ENCODE measurements around the gene SRP19. TPM values are rescaled to one million over a fixed set of nuclear protein-coding genes. Genes with fewer than 3 reads are reported as not detected.

SRP19 gene
- total RNA-seq, 1 donor from 2014 or later, result 73.5 TPM

GRCh38 chr5:112824197-112824596 lies 36.9 kb upstream of the SRP19 start:
- H3K9me3 Mint-ChIP-seq (ENCODE audit: unreplicated experiment), result no peaks in the 10 kb centered on the region
- no peaks in the 10 kb centered on the region for H3K27me3 ChIP-seq (ENCODE audit: insufficient read depth, low read length)
- no peak overlapping the region for H3K27ac Mint-ChIP-seq (ENCODE audit: unreplicated experiment)
- no peaks in the 10 kb centered on the region for H3K79me2 ChIP-seq (ENCODE audit: insufficient read depth, low read length)
- no peak for DNase-seq (ENCODE audit: low read depth)
- H3K4me3 ChIP-seq (ENCODE audit: insufficient read depth, low read depth, low read length), result no peak overlapping the region
- H3K36me3 ChIP-seq (ENCODE audit: insufficient read depth, low read length), result peaks cover 18% of the 10 kb centered on the region
- H2AFZ ChIP-seq (ENCODE audit: low read depth, low read length), result no peak overlapping the region
- H3K27ac ChIP-seq (ENCODE audit: low read depth, low read length), result no peak overlapping the region
- TF ChIP-seq CTCF (IDR thresholded peaks at IDR 0.05; ENCODE audit: insufficient read depth, low read depth, low read length) (no peak), EZH2 (IDR thresholded peaks at IDR 0.05; ENCODE audit: insufficient read depth, low read length) (no peak)
- no peak for FAIRE-seq
- H3K36me3 Mint-ChIP-seq (ENCODE audit: low read depth, unreplicated experiment), result peaks cover 4% of the 10 kb centered on the region
- H3K27me3 Mint-ChIP-seq (ENCODE audit: low read depth, unreplicated experiment), result no peaks in the 10 kb centered on the region
- no peaks in the 10 kb centered on the region for H4K20me1 ChIP-seq (ENCODE audit: insufficient read depth, low read length)
- H3K4me3 Mint-ChIP-seq (ENCODE audit: unreplicated experiment), result no peak overlapping the region
- H3K9me3 ChIP-seq (ENCODE audit: insufficient read depth, low read depth, low read length), result no peaks in the 10 kb centered on the region
- H3K9ac ChIP-seq (ENCODE audit: low read length), result no peak overlapping the region
- no peaks in the 10 kb centered on the region for H3K4me1 ChIP-seq (ENCODE audit: insufficient read depth, low read length)
- no peak overlapping the region for H3K4me2 ChIP-seq (ENCODE audit: low read length)
- H3K4me1 Mint-ChIP-seq (ENCODE audit: low read depth, unreplicated experiment), result no peaks in the 10 kb centered on the region

- FAIRE-seq, result no peak
- no peak overlapping the region for H3K4me3 ChIP-seq (ENCODE audit: insufficient read depth, low read depth, low read length)
- no peaks in the 10 kb centered on the region for H4K20me1 ChIP-seq (ENCODE audit: insufficient read depth, low read length)
- H3K36me3 Mint-ChIP-seq (ENCODE audit: low read depth, unreplicated experiment), result peaks cover 4% of the 10 kb centered on the region
- no peak for DNase-seq (ENCODE audit: low read depth)
- H3K9me3 Mint-ChIP-seq (ENCODE audit: unreplicated experiment), result no peaks in the 10 kb centered on the region
- H3K9me3 ChIP-seq (ENCODE audit: insufficient read depth, low read depth, low read length), result no peaks in the 10 kb centered on the region
- no peak overlapping the region for H3K9ac ChIP-seq (ENCODE audit: low read length)
- no peaks in the 10 kb centered on the region for H3K27me3 ChIP-seq (ENCODE audit: insufficient read depth, low read length)
- no peaks in the 10 kb centered on the region for H3K4me1 Mint-ChIP-seq (ENCODE audit: low read depth, unreplicated experiment)
- H3K27me3 Mint-ChIP-seq (ENCODE audit: low read depth, unreplicated experiment), result no peaks in the 10 kb centered on the region
- peaks cover 14% of the 10 kb centered on the region for H3K36me3 ChIP-seq (ENCODE audit: insufficient read depth, low read length)
- no peak overlapping the region for H3K4me2 ChIP-seq (ENCODE audit: low read length)
- H2AFZ ChIP-seq (ENCODE audit: low read depth, low read length), result no peak overlapping the region
- H3K27ac Mint-ChIP-seq (ENCODE audit: unreplicated experiment), result no peak overlapping the region
- no peaks in the 10 kb centered on the region for H3K4me1 ChIP-seq (ENCODE audit: insufficient read depth, low read length)
- TF ChIP-seq CTCF (IDR thresholded peaks at IDR 0.05; ENCODE audit: insufficient read depth, low read depth, low read length) (no peak), EZH2 (IDR thresholded peaks at IDR 0.05; ENCODE audit: insufficient read depth, low read length) (no peak)
- no peak overlapping the region for H3K4me3 Mint-ChIP-seq (ENCODE audit: unreplicated experiment)
- H3K79me2 ChIP-seq (ENCODE audit: insufficient read depth, low read length), result no peaks in the 10 kb centered on the region
- H3K27ac ChIP-seq (ENCODE audit: low read depth, low read length), result no peak overlapping the region
These were observed 30.7 kb upstream of the SRP19 start for GRCh38 chr5:112830378-112830777.

- no peak overlapping the region for H3K4me2 ChIP-seq (ENCODE audit: low read length)
- no peaks in the 10 kb centered on the region for H3K9me3 ChIP-seq (ENCODE audit: insufficient read depth, low read depth, low read length)
- no peak overlapping the region for H3K4me3 ChIP-seq (ENCODE audit: insufficient read depth, low read depth, low read length)
- no peak overlapping the region for H3K27ac Mint-ChIP-seq (ENCODE audit: unreplicated experiment)
- no peaks in the 10 kb centered on the region for H3K27me3 Mint-ChIP-seq (ENCODE audit: low read depth, unreplicated experiment)
- no peaks in the 10 kb centered on the region for H3K9me3 Mint-ChIP-seq (ENCODE audit: unreplicated experiment)
- H3K9ac ChIP-seq (ENCODE audit: low read length), result no peak overlapping the region
- H4K20me1 ChIP-seq (ENCODE audit: insufficient read depth, low read length), result no peaks in the 10 kb centered on the region
- FAIRE-seq, result no peak
- H3K36me3 ChIP-seq (ENCODE audit: insufficient read depth, low read length), result peaks cover 33% of the 10 kb centered on the region
- no peaks in the 10 kb centered on the region for H3K27me3 ChIP-seq (ENCODE audit: insufficient read depth, low read length)
- H3K4me1 ChIP-seq (ENCODE audit: insufficient read depth, low read length), result no peaks in the 10 kb centered on the region
- H3K27ac ChIP-seq (ENCODE audit: low read depth, low read length), result no peak overlapping the region
- H3K36me3 Mint-ChIP-seq (ENCODE audit: low read depth, unreplicated experiment), result peaks cover 9% of the 10 kb centered on the region
- no peak for DNase-seq (ENCODE audit: low read depth)
- no peak for TF ChIP-seq EZH2 (IDR thresholded peaks at IDR 0.05; ENCODE audit: insufficient read depth, low read length)
- no peak for TF ChIP-seq CTCF (IDR thresholded peaks at IDR 0.05; ENCODE audit: insufficient read depth, low read depth, low read length)
- H2AFZ ChIP-seq (ENCODE audit: low read depth, low read length), result no peak overlapping the region
- H3K4me1 Mint-ChIP-seq (ENCODE audit: low read depth, unreplicated experiment), result no peaks in the 10 kb centered on the region
- H3K4me3 Mint-ChIP-seq (ENCODE audit: unreplicated experiment), result no peak overlapping the region
- H3K79me2 ChIP-seq (ENCODE audit: insufficient read depth, low read length), result no peaks in the 10 kb centered on the region
These were observed 27.1 kb upstream of the SRP19 start for GRCh38 chr5:112833971-112834370.
